T-cell (primary cell): Measurements from ENCODE around the gene NEIL3. TPM values are rescaled to one million over a fixed set of nuclear protein-coding genes. Genes with fewer than 3 reads are reported as not detected.

Experiments
- ATAC-seq, 4 experiments: fragments of 200-7000 bp in 3 of 4; fragments of 150-1000 bp in 1 of 4; cut with Tn5 transposase; replicated peaks in 1 of 4; 1 replicate in 3 of 4; 2 replicates in 1 of 4; pipeline ENCODE4 v1.10.0; 2021; ENCODE audit warnings: moderate library complexity in 3 of 4, mild to moderate bottlenecking in 2 of 4, moderate number of reproducible peaks in 1 of 4
- CTCF ChIA-PET, 2 donors: fragments of 300-600 bp; sonication (Branson Sonifier 250); formaldehyde crosslinking; loops; one replicate each; lab custom pipeline; 2022; ENCODE audit warnings: antibody characterized with exemption in 2 of 2; lab: Charles Lee
- POLR2A ChIA-PET, 2 donors: fragments of 300-600 bp; sonication (Branson Sonifier 250); formaldehyde crosslinking; loops; one replicate each; lab custom pipeline; 2022; ENCODE audit warnings: antibody characterized with exemption in 2 of 2; lab: Charles Lee
- DNase-seq, 35 experiments: peaks; one replicate each; pipeline versions ENCODE4 v3.0.0 to v3.0.0-alpha.2; 2013 to 2023
- H3K27ac ChIP-seq: one replicate; pipeline ENCODE4 v1.5.1; 2013; ENCODE audit warnings: low read length
- H3K27me3 ChIP-seq, 2 experiments: replicated peaks in 1 of 2; 1 replicate in 1 of 2; 2 replicates in 1 of 2; pipeline versions ENCODE4 v1.6.1 to v1.7.0; 2013; ENCODE audit warnings: low read length in 1 of 2, mixed read lengths in 1 of 2; ENCODE audit not compliant: control insufficient read depth in 2 of 2, insufficient read depth in 2 of 2; ENCODE audit errors: extremely low read depth in 1 of 2
- H3K36me3 ChIP-seq, 2 donors: 1 replicate in 1 of 2; 2 replicates in 1 of 2; pipeline versions ENCODE4 v1.6.1 to v1.7.0; 2013; ENCODE audit warnings: low read length in 1 of 2; ENCODE audit not compliant: control insufficient read depth in 2 of 2, insufficient read depth in 1 of 2; ENCODE audit errors: extremely low read depth in 1 of 2
- H3K4me1 ChIP-seq, 2 experiments: 1 replicate in 1 of 2; 2 replicates in 1 of 2; pipeline versions ENCODE4 v1.6.1 to v1.7.0; 2013; ENCODE audit warnings: low read length in 2 of 2, mixed read lengths in 1 of 2; ENCODE audit not compliant: insufficient read depth in 2 of 2, control insufficient read depth in 1 of 2; ENCODE audit errors: extremely low read depth in 1 of 2
- H3K4me3 ChIP-seq, 2 donors: 1 replicate in 1 of 2; 2 replicates in 1 of 2; pipeline versions ENCODE4 v1.5.1 to v1.7.0; 2013; ENCODE audit warnings: mild to moderate bottlenecking in 2 of 2, low read length in 1 of 2, moderate library complexity in 1 of 2; ENCODE audit not compliant: control insufficient read depth in 1 of 2; ENCODE audit errors: extremely low read depth in 1 of 2
- H3K9me3 ChIP-seq: 2 replicates; pipeline ENCODE4 v1.7.0; 2013
- H3K27ac Mint-ChIP-seq, 2 donors: one replicate each; pipeline ENCODE4 v1.8.0; 2020 to 2021; ENCODE audit warnings: mild to moderate bottlenecking in 2 of 2, mixed read lengths in 2 of 2
- H3K27me3 Mint-ChIP-seq, 2 donors: one replicate each; pipeline ENCODE4 v1.8.0; 2021 to 2022; ENCODE audit warnings: mixed read lengths in 2 of 2
- H3K36me3 Mint-ChIP-seq: one replicate; pipeline ENCODE4 v1.8.0; 2021; ENCODE audit warnings: mixed read lengths
- H3K4me1 Mint-ChIP-seq, 3 donors: one replicate each; pipeline ENCODE4 v1.8.0; 2020 to 2022; ENCODE audit warnings: mixed read lengths in 3 of 3, mild to moderate bottlenecking in 1 of 3
- H3K4me3 Mint-ChIP-seq, 3 donors: one replicate each; pipeline ENCODE4 v1.8.0; 2020 to 2022; ENCODE audit warnings: mild to moderate bottlenecking in 3 of 3, mixed read lengths in 3 of 3, moderate library complexity in 3 of 3
- H3K9me3 Mint-ChIP-seq, 3 donors: one replicate each; pipeline ENCODE4 v1.8.0; 2020 to 2022; ENCODE audit warnings: mixed read lengths in 3 of 3
- WGBS: methylation state at CpG from one replicate; pipeline ENCODE4 v1.1.5; 2013; ENCODE audit warnings: missing lambda C conversion rate; ENCODE audit not compliant: insufficient coverage; 5-methylcytosine and 5-hydroxymethylcytosine counted together
- total RNA-seq, 35 experiments: library from RNA in 6 of 35; stranded (reverse) in 6 of 35; fragments of 120-200 nt in 1 of 35; gene quantifications; one replicate each; pipeline versions ENCODE4 v1.2.1 to v1.2.4 and lab custom pipeline; 2013 to 2026

NEIL3 gene
- total RNA-seq, 5 donors from 2014 or later (not counting 1 experiment from before 2014, with no cell fraction given), result 0.25 to 0.90 (median 0.44) TPM

GRCh38 chr4:177308847-177309521 is 690 bp upstream of the NEIL3 start:
- WGBS, result no CpG with 5 or more reads among the region's 8 CpGs
- Mint-ChIP-seq H3K27me3 (no peaks in the 10 kb centered on the region), H3K4me3 (peak overlapping the region; percentile 80 to 93 (median 88)), H3K9me3 (no peaks in the 10 kb centered on the region), H3K4me1 (peaks cover 17 to 33% (median 23%) of the 10 kb centered on the region in 3 donors), H3K27ac (peak overlapping the region; percentile 65 to 79), H3K36me3 (no peaks in the 10 kb centered on the region)
- DNase-seq (peak in 3 of 35 experiments; percentile 2 to 33 (median 13)), ATAC-seq (peak; percentile 14 to 59 (median 18))
- Histone ChIP-seq H3K27ac (peak overlapping the region; percentile 72), H3K4me3 (peak overlapping the region; percentile 79 to 94), H3K4me1 (peaks cover 8 to 16% of the 10 kb centered on the region in 2 experiments), H3K9me3 (no peaks in the 10 kb centered on the region), H3K36me3 (no peaks in the 10 kb centered on the region), H3K27me3 (no peaks in the 10 kb centered on the region)
- ChIA-PET CTCF (interaction anchor here (0.6 to 2.6 kb wide), 10 partner anchors 9 to 177 kb away, joined by 3 to 13 read pairs (median 6); partner anchors contain the start of gene AGA (in 1 of the 2)), POLR2A (interaction anchor here (0.5 to 0.7 kb wide), 4 partner anchors 11 to 985 kb away, joined by 3 to 4 read pairs (median 3); no protein-coding TSS in a partner anchor)

GRCh38 chr4:177311589-177311988 is 1.9 kb downstream of the NEIL3 start:
- ChIA-PET POLR2A (interaction anchor here in 1 of 2 donors (1.1 kb wide), 1 partner anchor 10 kb away, joined by 3 read pairs; no protein-coding TSS in a partner anchor), CTCF (interaction anchor here (0.6 to 1.2 kb wide), 3 partner anchors 20 to 34 kb away, joined by 3 to 6 read pairs (median 3); no protein-coding TSS in a partner anchor)
- peaks cover 33 to 51% (median 40%) of the 10 kb centered on the region in 3 donors for H3K4me1 Mint-ChIP-seq
- H3K9me3 ChIP-seq, result no peaks in the 10 kb centered on the region
- WGBS, result no CpG with 5 or more reads among the region's 7 CpGs
- H3K36me3 Mint-ChIP-seq, result no peaks in the 10 kb centered on the region
- no peaks in the 10 kb centered on the region for H3K36me3 ChIP-seq
- DNase-seq (no peak), ATAC-seq (no peak)
- peaks cover 8 to 27% of the 10 kb centered on the region in 2 experiments for H3K4me1 ChIP-seq
- no peak overlapping the region for H3K27ac ChIP-seq
- H3K27me3 ChIP-seq, result no peaks in the 10 kb centered on the region
- no peaks in the 10 kb centered on the region for H3K27me3 Mint-ChIP-seq
- H3K4me3 Mint-ChIP-seq, result peak overlapping the region in 1 of 3 donors; percentile 25
- H3K4me3 ChIP-seq, result no peak overlapping the region
- H3K27ac Mint-ChIP-seq, result no peak overlapping the region
- no peaks in the 10 kb centered on the region for H3K9me3 Mint-ChIP-seq

- WGBS, result no CpG with 5 or more reads among the region's 1 CpG
- ATAC-seq, result no peak
- Histone ChIP-seq H3K27ac (no peak overlapping the region), H3K36me3 (no peaks in the 10 kb centered on the region), H3K9me3 (no peaks in the 10 kb centered on the region), H3K4me1 (peaks cover 10 to 31% of the 10 kb centered on the region in 2 experiments), H3K4me3 (no peak overlapping the region), H3K27me3 (no peaks in the 10 kb centered on the region)
- DNase-seq, result no peak
- no peaks in the 10 kb centered on the region for H3K27me3 Mint-ChIP-seq
- H3K27ac Mint-ChIP-seq, result no peak overlapping the region
- H3K4me3 Mint-ChIP-seq, result no peak overlapping the region
- CTCF ChIA-PET, result interaction anchor here in 1 of 2 donors (0.8 kb wide), 1 partner anchor 17 kb away, joined by 3 read pairs; no protein-coding TSS in a partner anchor
- H3K9me3 Mint-ChIP-seq, result no peaks in the 10 kb centered on the region
- peaks cover 41 to 60% (median 47%) of the 10 kb centered on the region in 3 donors for H3K4me1 Mint-ChIP-seq
- no peaks in the 10 kb centered on the region for H3K36me3 Mint-ChIP-seq
- POLR2A ChIA-PET, result interaction anchor here in 1 of 2 donors (1.0 kb wide), 1 partner anchor 14 kb away, joined by 3 read pairs; no protein-coding TSS in a partner anchor
These were observed 3.6 kb downstream of the NEIL3 start for GRCh38 chr4:177313263-177313662.

- Mint-ChIP-seq H3K4me1 (peaks cover 33 to 64% (median 39%) of the 10 kb centered on the region in 3 donors), H3K27ac (peak overlapping the region; percentile 56 to 86), H3K4me3 (peak overlapping the region; percentile 68 to 71 (median 70)), H3K36me3 (no peaks in the 10 kb centered on the region), H3K27me3 (no peaks in the 10 kb centered on the region), H3K9me3 (no peaks in the 10 kb centered on the region)
- H3K27ac ChIP-seq, result peak overlapping the region; percentile 57
- ATAC-seq (peak; percentile 61 to 74 (median 62)), DNase-seq (peak in 1 of 35 experiments; percentile 25)
- no peaks in the 10 kb centered on the region for H3K9me3 ChIP-seq
- CTCF ChIA-PET, result no interaction called here
- POLR2A ChIA-PET, result no interaction called here
- H3K4me1 ChIP-seq, result peaks cover 6 to 24% of the 10 kb centered on the region in 2 experiments
- WGBS, result no CpG with 5 or more reads among the region's 4 CpGs
- no peaks in the 10 kb centered on the region for H3K27me3 ChIP-seq
- H3K36me3 ChIP-seq, result no peaks in the 10 kb centered on the region
- H3K4me3 ChIP-seq, result peak overlapping the region; percentile 22 to 44
These were observed 6.2 kb downstream of the NEIL3 start for GRCh38 chr4:177315767-177316464.

GRCh38 chr4:177320721-177321120 is 11.0 kb downstream of the NEIL3 start:
- no peaks in the 10 kb centered on the region for H3K27me3 Mint-ChIP-seq
- no peak overlapping the region for H3K4me3 ChIP-seq
- H3K4me1 Mint-ChIP-seq, result peaks cover 37 to 72% (median 47%) of the 10 kb centered on the region in 3 donors
- WGBS, result 96% methylated on average over 4 of the region's 5 CpGs
- peak overlapping the region in 1 of 3 donors; percentile 15 for H3K4me3 Mint-ChIP-seq
- no peak for DNase-seq
- H3K27me3 ChIP-seq, result no peaks in the 10 kb centered on the region
- H3K9me3 Mint-ChIP-seq, result no peaks in the 10 kb centered on the region
- POLR2A ChIA-PET, result interaction anchor here (0.7 to 1.1 kb wide), 2 partner anchors 11 to 469 kb away, joined by 3 read pairs; no protein-coding TSS in a partner anchor
- no peak for ATAC-seq
- H3K27ac ChIP-seq, result no peak overlapping the region
- CTCF ChIA-PET, result interaction anchor here (0.6 to 1.6 kb wide), 4 partner anchors 10 to 70 kb away, joined by 3 to 6 read pairs (median 3); partner anchors contain the start of gene NEIL3 (in 1 of the 2)
- H3K36me3 ChIP-seq, result no peaks in the 10 kb centered on the region
- H3K4me1 ChIP-seq, result peaks cover 6 to 27% of the 10 kb centered on the region in 2 experiments
- peak overlapping the region in 1 of 2 donors; percentile 29 for H3K27ac Mint-ChIP-seq
- no peaks in the 10 kb centered on the region for H3K9me3 ChIP-seq
- no peaks in the 10 kb centered on the region for H3K36me3 Mint-ChIP-seq

GRCh38 chr4:177321647-177322046 is 12.0 kb downstream of the NEIL3 start:
- H3K36me3 Mint-ChIP-seq, result no peaks in the 10 kb centered on the region
- no peak overlapping the region for H3K27ac Mint-ChIP-seq
- CTCF ChIA-PET, result interaction anchor here in 1 of 2 donors (0.8 to 1.3 kb wide), 2 partner anchors 14 to 16 kb away, joined by 3 to 5 read pairs; no protein-coding TSS in a partner anchor

More at GRCh38 chr4:177321647-177322046, 12.0 kb downstream of the NEIL3 start:
- Histone ChIP-seq H3K4me3 (no peak overlapping the region), H3K27me3 (no peaks in the 10 kb centered on the region), H3K9me3 (no peaks in the 10 kb centered on the region), H3K36me3 (no peaks in the 10 kb centered on the region), H3K4me1 (peaks cover 6 to 20% of the 10 kb centered on the region in 2 experiments), H3K27ac (no peak overlapping the region)
- Mint-ChIP-seq H3K27me3 (no peaks in the 10 kb centered on the region), H3K9me3 (no peaks in the 10 kb centered on the region), H3K4me1 (peaks cover 28 to 66% (median 40%) of the 10 kb centered on the region in 3 donors), H3K4me3 (no peak overlapping the region)
- ATAC-seq (no peak), DNase-seq (no peak)
- no CpG with 5 or more reads among the region's 3 CpGs for WGBS
- POLR2A ChIA-PET, result interaction anchor here (0.9 to 1.5 kb wide), 3 partner anchors 9 to 12 kb away, joined by 3 read pairs; no protein-coding TSS in a partner anchor
